Natural killer cell (primary cell): Measurements from ENCODE around the gene NSDHL. TPM values are rescaled to one million over a fixed set of nuclear protein-coding genes. Genes with fewer than 3 reads are reported as not detected.

Experiments
- ATAC-seq, 3 donors: fragments of 150-1000 bp in 2 of 3; fragments of 200-7000 bp in 1 of 3; cut with Tn5 transposase; 1 replicate in 1 of 3; 2 replicates in 2 of 3; pipeline ENCODE4 v1.10.0; 2021; ENCODE audit warnings: mild to moderate bottlenecking in 2 of 3, moderate library complexity in 2 of 3
- DNase-seq, 2 donors: peaks; one replicate each; pipeline versions ENCODE4 v3.0.0 to v3.0.0-alpha.2; 2013 to 2021; ENCODE audit warnings: mixed read lengths in 1 of 2
- H3K27ac ChIP-seq: one replicate; pipeline ENCODE4 v1.5.1; 2013; ENCODE audit warnings: mild to moderate bottlenecking, low read length
- H3K27me3 ChIP-seq: one replicate; pipeline ENCODE4 v1.6.1; 2013; ENCODE audit warnings: low read length; ENCODE audit not compliant: control insufficient read depth, insufficient read depth
- H3K36me3 ChIP-seq: one replicate; pipeline ENCODE4 v1.6.1; 2013; ENCODE audit warnings: low read length; ENCODE audit not compliant: control insufficient read depth, insufficient read depth
- H3K4me1 ChIP-seq: one replicate; pipeline ENCODE4 v1.6.1; 2013; ENCODE audit warnings: low read length; ENCODE audit not compliant: control insufficient read depth, insufficient read depth
- H3K4me3 ChIP-seq: one replicate; pipeline ENCODE4 v1.5.1; 2013; ENCODE audit warnings: low read length
- H3K9me3 ChIP-seq: one replicate; pipeline ENCODE4 v1.6.1; 2013; ENCODE audit warnings: low read length; ENCODE audit not compliant: control insufficient read depth, insufficient read depth
- H3K27ac Mint-ChIP-seq, 2 donors: one replicate each; pipeline ENCODE4 v1.8.0; 2022; ENCODE audit warnings: mild to moderate bottlenecking in 2 of 2, mixed read lengths in 2 of 2, moderate library complexity in 1 of 2
- H3K27me3 Mint-ChIP-seq, 2 donors: one replicate each; pipeline ENCODE4 v1.8.0; 2022; ENCODE audit warnings: low read depth in 2 of 2, mixed read lengths in 2 of 2
- H3K36me3 Mint-ChIP-seq: one replicate; pipeline ENCODE4 v1.8.0; 2022; ENCODE audit warnings: mixed read lengths
- H3K4me1 Mint-ChIP-seq, 2 donors: one replicate each; pipeline ENCODE4 v1.8.0; 2022; ENCODE audit warnings: mixed read lengths in 2 of 2
- H3K4me3 Mint-ChIP-seq: one replicate; pipeline ENCODE4 v1.8.0; 2022; ENCODE audit warnings: mild to moderate bottlenecking, moderate library complexity, mixed read lengths
- H3K9me3 Mint-ChIP-seq, 2 donors: one replicate each; pipeline ENCODE4 v1.8.0; 2022; ENCODE audit warnings: mixed read lengths in 2 of 2
- CTCF ChIP-seq: fragments of 200-600 bp; IDR thresholded peaks from one replicate; pipeline ENCODE4 v1.8.0; 2022; ENCODE audit warnings: antibody characterized with exemption
- WGBS: methylation state at CpG from one replicate; pipeline ENCODE4 v1.1.7; 2013; ENCODE audit warnings: missing lambda C conversion rate; ENCODE audit not compliant: insufficient coverage; 5-methylcytosine and 5-hydroxymethylcytosine counted together
- intact Hi-C: fragments of 100-400 bp; cut with micrococcal nuclease; formaldehyde crosslinking; loops from one replicate; pipeline ENCODE4 v1.14.2; 2022
- total RNA-seq, 4 donors: library from RNA; stranded (reverse); fragments of 120-200 nt in 1 of 4; gene quantifications; one replicate each; pipeline versions ENCODE4 v1.2.3 to v1.2.4, GENCODE V29; 2013 to 2022

Gene NSDHL
- total RNA-seq, 3 donors from 2014 or later (not counting 1 experiment from before 2014, with no cell fraction given), result 4.9 to 8.2 (median 7.9) TPM

- 94% methylated on average over 6 of the region's 10 CpGs for WGBS
- no peaks in the 10 kb centered on the region for H3K9me3 Mint-ChIP-seq
Measured at GRCh38 chrX:152842772-152843338, 12.0 kb downstream of the NSDHL start.

GRCh38 chrX:152843852-152844251 is 13.0 kb downstream of the NSDHL start:
- intact Hi-C loops, result no loop called here
- 96% methylated on average over 4 of the region's 5 CpGs for WGBS
- Histone ChIP-seq H3K9me3 (no peaks in the 10 kb centered on the region), H3K27ac (no peak overlapping the region), H3K36me3 (peaks cover 5% of the 10 kb centered on the region), H3K4me1 (no peaks in the 10 kb centered on the region), H3K27me3 (no peaks in the 10 kb centered on the region), H3K4me3 (no peak overlapping the region)
- no peak for ATAC-seq
- Mint-ChIP-seq H3K4me3 (no peak overlapping the region), H3K27ac (no peak overlapping the region), H3K27me3 (no peaks in the 10 kb centered on the region), H3K4me1 (peaks cover 0 to under 1% of the 10 kb centered on the region in 2 donors), H3K36me3 (no peaks in the 10 kb centered on the region), H3K9me3 (no peaks in the 10 kb centered on the region)
- TF ChIP-seq CTCF, result no peak
- DNase-seq, result no peak

More at GRCh38 chrX:152842772-152843338, 12.0 kb downstream of the NSDHL start:
- H3K4me1 ChIP-seq, result no peaks in the 10 kb centered on the region
- Mint-ChIP-seq H3K27me3 (no peaks in the 10 kb centered on the region), H3K36me3 (no peaks in the 10 kb centered on the region), H3K4me3 (no peak overlapping the region), H3K4me1 (peaks cover 0 to 10% of the 10 kb centered on the region in 2 donors), H3K27ac (no peak overlapping the region)
- no peak overlapping the region for H3K27ac ChIP-seq
- no peak overlapping the region for H3K4me3 ChIP-seq
- intact Hi-C loops, result no loop called here
- peaks cover 5% of the 10 kb centered on the region for H3K36me3 ChIP-seq
- no peaks in the 10 kb centered on the region for H3K9me3 ChIP-seq
- no peaks in the 10 kb centered on the region for H3K27me3 ChIP-seq
- no peak for TF ChIP-seq CTCF
- DNase-seq (no peak), ATAC-seq (no peak)

GRCh38 chrX:152844256-152844655 is 13.4 kb downstream of the NSDHL start:
- Mint-ChIP-seq H3K4me1 (no peaks in the 10 kb centered on the region), H3K9me3 (no peaks in the 10 kb centered on the region), H3K27ac (no peak overlapping the region), H3K4me3 (no peak overlapping the region), H3K27me3 (no peaks in the 10 kb centered on the region), H3K36me3 (no peaks in the 10 kb centered on the region)
- Histone ChIP-seq H3K4me1 (no peaks in the 10 kb centered on the region), H3K27ac (no peak overlapping the region), H3K9me3 (no peaks in the 10 kb centered on the region), H3K27me3 (no peaks in the 10 kb centered on the region), H3K36me3 (peaks cover 5% of the 10 kb centered on the region), H3K4me3 (no peak overlapping the region)
- intact Hi-C loops, result no loop called here
- DNase-seq (no peak), ATAC-seq (no peak)
- no peak for TF ChIP-seq CTCF
- 96% methylated on average over 6 of the region's 6 CpGs for WGBS

GRCh38 chrX:152845618-152846240 is 14.9 kb downstream of the NSDHL start:
- Mint-ChIP-seq H3K4me1 (no peaks in the 10 kb centered on the region), H3K27me3 (no peaks in the 10 kb centered on the region), H3K36me3 (no peaks in the 10 kb centered on the region), H3K9me3 (no peaks in the 10 kb centered on the region), H3K27ac (no peak overlapping the region), H3K4me3 (no peak overlapping the region)
- no peak overlapping the region for H3K4me3 ChIP-seq
- no peaks in the 10 kb centered on the region for H3K27me3 ChIP-seq
- ATAC-seq, result no peak
- no peak overlapping the region for H3K27ac ChIP-seq
- WGBS, result 97% methylated on average over 14 of the region's 17 CpGs
- peaks cover 6% of the 10 kb centered on the region for H3K36me3 ChIP-seq
- no peaks in the 10 kb centered on the region for H3K9me3 ChIP-seq
- intact Hi-C loops, result no loop called here
- no peak for DNase-seq
- H3K4me1 ChIP-seq, result no peaks in the 10 kb centered on the region
- no peak for TF ChIP-seq CTCF
